Trophoblast cell (in vitro differentiated cells and primary cell): ENCODE measurements around the gene CARM1.
"Not testable (repeated sequence)": the region's sequence is repeated elsewhere in the genome, so short reads cannot be mapped to it uniquely, and the experiment has no call there.

Experiments used
- DNase-seq, 2 donors: peaks; one replicate each; pipeline ENCODE4 v3.0.0-alpha.2; 2016
- H2AFZ ChIP-seq: 2 replicates; pipeline ENCODE4 v1.6.1; 2013; ENCODE audit warnings: low read length, moderate library complexity, mild to moderate bottlenecking; ENCODE audit not compliant: insufficient read depth, poor library complexity
- H2AK5ac ChIP-seq: 2 replicates; pipeline ENCODE4 v1.6.1; 2013; ENCODE audit warnings: mild to moderate bottlenecking, low read length
- H2BK120ac ChIP-seq: 2 replicates; pipeline ENCODE4 v1.6.1; 2013; ENCODE audit warnings: low read length, mild to moderate bottlenecking, moderate library complexity; ENCODE audit not compliant: insufficient read depth, poor library complexity
- H2BK12ac ChIP-seq: 2 replicates; pipeline ENCODE4 v1.6.1; 2013; ENCODE audit warnings: mild to moderate bottlenecking, low read length, moderate library complexity
- H2BK5ac ChIP-seq: 2 replicates; pipeline ENCODE4 v1.6.1; 2013; ENCODE audit warnings: low read length, low read depth, moderate library complexity, mild to moderate bottlenecking; ENCODE audit not compliant: poor library complexity
- H3K14ac ChIP-seq: 2 replicates; pipeline ENCODE4 v1.6.1; 2013; ENCODE audit warnings: mild to moderate bottlenecking, low read length
- H3K18ac ChIP-seq: 2 replicates; pipeline ENCODE4 v1.6.1; 2013; ENCODE audit warnings: mild to moderate bottlenecking, low read length
- H3K23ac ChIP-seq: 2 replicates; pipeline ENCODE4 v1.6.1; 2013; ENCODE audit warnings: low read length
- H3K27ac ChIP-seq: 2 replicates; pipeline ENCODE4 v1.5.1; 2013; ENCODE audit warnings: low read depth, mild to moderate bottlenecking, inconsistent platforms, low read length, moderate library complexity
- H3K27me3 ChIP-seq: 2 replicates; pipeline ENCODE4 v1.6.1; 2013; ENCODE audit warnings: inconsistent platforms, mild to moderate bottlenecking, low read length, moderate library complexity; ENCODE audit not compliant: insufficient read depth
- H3K36me3 ChIP-seq, 2 experiments: 1 replicate in 1 of 2; 2 replicates in 1 of 2; pipeline ENCODE4 v1.6.1; 2013; ENCODE audit warnings: low read length in 2 of 2, mild to moderate bottlenecking in 2 of 2, moderate library complexity in 1 of 2; ENCODE audit not compliant: insufficient read depth in 2 of 2, control insufficient read depth in 1 of 2
- H3K4ac ChIP-seq: 2 replicates; pipeline ENCODE4 v1.6.1; 2013; ENCODE audit warnings: low read depth, mild to moderate bottlenecking, low read length, moderate library complexity
- H3K4me1 ChIP-seq, 2 experiments: 1 replicate in 1 of 2; 2 replicates in 1 of 2; pipeline ENCODE4 v1.6.1; 2013; ENCODE audit warnings: low read length in 2 of 2, mild to moderate bottlenecking in 2 of 2, moderate library complexity in 1 of 2; ENCODE audit not compliant: insufficient read depth in 2 of 2, control insufficient read depth in 1 of 2
- H3K4me2 ChIP-seq: 2 replicates; pipeline ENCODE4 v1.6.1; 2013; ENCODE audit warnings: inconsistent platforms, mild to moderate bottlenecking, low read length, moderate library complexity
- H3K4me3 ChIP-seq: 2 replicates; pipeline ENCODE4 v1.5.1; 2013; ENCODE audit warnings: mild to moderate bottlenecking, low read depth, low read length, inconsistent platforms
- H3K79me1 ChIP-seq: one replicate; pipeline ENCODE4 v1.6.1; 2013; ENCODE audit warnings: low read length
- H3K79me2 ChIP-seq: 2 replicates; pipeline ENCODE4 v1.6.1; 2013; ENCODE audit warnings: low read length, mild to moderate bottlenecking; ENCODE audit not compliant: control insufficient read depth, insufficient read depth, poor library complexity
- H3K9ac ChIP-seq: 2 replicates; pipeline ENCODE4 v1.6.1; 2013; ENCODE audit warnings: mild to moderate bottlenecking, low read length
- H3K9me3 ChIP-seq: 2 replicates; pipeline ENCODE4 v1.6.1; 2013; ENCODE audit warnings: low read depth, mild to moderate bottlenecking, control low read depth, inconsistent platforms, low read length; ENCODE audit not compliant: insufficient read depth
- H4K12ac ChIP-seq: 2 replicates; pipeline ENCODE4 v1.6.1; 2013; ENCODE audit warnings: low read depth, mild to moderate bottlenecking, low read length, moderate library complexity
- H4K8ac ChIP-seq: 2 replicates; pipeline ENCODE4 v1.6.1; 2013; ENCODE audit warnings: low read depth, mild to moderate bottlenecking, low read length, moderate library complexity
- H4K91ac ChIP-seq: one replicate; pipeline ENCODE4 v1.6.1; 2013; ENCODE audit warnings: low read depth, mild to moderate bottlenecking, low read length, moderate library complexity
- WGBS: extraction: QIAGEN DNeasy Blood & Tissue Kit; methylation state at CpG from one replicate; pipeline ENCODE4 v1.1.7; 2013; ENCODE audit warnings: missing lambda C conversion rate; ENCODE audit not compliant: insufficient read length, insufficient coverage; ENCODE audit errors: extremely low coverage; 5-methylcytosine and 5-hydroxymethylcytosine counted together

Gene CARM1

GRCh38 chr19:10952809-10953208 lies 81.5 kb downstream of the CARM1 start:
- Histone ChIP-seq H4K8ac (no peak overlapping the region), H3K9ac (no peak overlapping the region), H4K12ac (no peak overlapping the region), H2BK12ac (no peak overlapping the region), H3K4me3 (no peak overlapping the region), H3K79me1 (no peaks in the 10 kb centered on the region), H3K18ac (no peak overlapping the region), H3K4me1 (peaks cover 3 to 4% of the 10 kb centered on the region in 2 experiments), H3K4ac (no peak overlapping the region), H3K14ac (no peak overlapping the region), H2BK120ac (no peak overlapping the region), H3K9me3 (no peaks in the 10 kb centered on the region), H4K91ac (no peak overlapping the region), H3K36me3 (no peaks in the 10 kb centered on the region), H3K79me2 (no peaks in the 10 kb centered on the region), H3K27ac (no peak overlapping the region), H2AFZ (no peak overlapping the region), H2AK5ac (no peak overlapping the region), H3K23ac (no peak overlapping the region), H3K27me3 (no peaks in the 10 kb centered on the region), H3K4me2 (no peak overlapping the region), H2BK5ac (no peak overlapping the region)
- peak; percentile 84 to 85 for DNase-seq
- WGBS = no CpG with 5 or more reads among the region's 6 CpGs

- not testable (repeated sequence) for H3K4me2 ChIP-seq, H2BK12ac ChIP-seq, H4K8ac ChIP-seq, H3K23ac ChIP-seq, H3K27me3 ChIP-seq, H2BK120ac ChIP-seq, H3K4ac ChIP-seq, DNase-seq, H3K36me3 ChIP-seq, H3K9ac ChIP-seq, H3K27ac ChIP-seq, H3K9me3 ChIP-seq, H2AK5ac ChIP-seq, H2AFZ ChIP-seq, H4K12ac ChIP-seq, H3K14ac ChIP-seq, H4K91ac ChIP-seq, H3K4me3 ChIP-seq, H3K18ac ChIP-seq, H2BK5ac ChIP-seq
- WGBS = no CpG with 5 or more reads among the region's 19 CpGs
- H3K79me2 ChIP-seq = peaks cover 29% of the 10 kb centered on the region
- peaks cover 10% of the 10 kb centered on the region for H3K79me1 ChIP-seq
- peaks cover 11 to 13% of the 10 kb centered on the region in 2 experiments for H3K4me1 ChIP-seq
Observed at GRCh38 chr19:10959277-10959968, 88.1 kb downstream of the CARM1 start.

GRCh38 chr19:10960314-10961072 lies 89.1 kb downstream of the CARM1 start, which contains the start of gene SMARCA4:
Gene SMARCA4, plus strand, starts transcription at chr19:10961030. Its CDS starts 23,122 bp downstream, at chr19:10984152.
- peak within 1 kb of the TSS; percentile 82 for H3K4me2 ChIP-seq
- peak within 1 kb of the TSS; percentile 96 for H4K12ac ChIP-seq
- peak within 1 kb of the TSS; percentile 95 for H3K14ac ChIP-seq
- H3K9me3 ChIP-seq = peaks cover 2% of the 10 kb centered on the region
- peak within 1 kb of the TSS; percentile 66 for H2AFZ ChIP-seq
- peak within 1 kb of the TSS; percentile 59 for H2AK5ac ChIP-seq
- no peak within 1 kb of the TSS for H3K23ac ChIP-seq
- peak within 1 kb of the TSS; percentile 97 for H4K91ac ChIP-seq
- peaks cover 10% of the 10 kb centered on the region for H3K79me1 ChIP-seq
- no CpG with 5 or more reads among the region's 100 CpGs for WGBS
- peak; percentile 97 to 100 for DNase-seq
- peak within 1 kb of the TSS; percentile 90 for H3K4ac ChIP-seq
- peaks cover 3 to 6% of the 10 kb centered on the region in 2 experiments for H3K36me3 ChIP-seq
- H3K27ac ChIP-seq = peak within 1 kb of the TSS; percentile 93
- H3K79me2 ChIP-seq = peaks cover 33% of the 10 kb centered on the region
- peak within 1 kb of the TSS; percentile 95 for H3K9ac ChIP-seq
- no peaks in the 10 kb centered on the region for H3K27me3 ChIP-seq
- H3K4me1 ChIP-seq = peaks cover 11 to 13% of the 10 kb centered on the region in 2 experiments
- peak within 1 kb of the TSS; percentile 94 for H4K8ac ChIP-seq
- peak within 1 kb of the TSS; percentile 73 for H2BK5ac ChIP-seq
- peak within 1 kb of the TSS; percentile 91 for H3K4me3 ChIP-seq
- H3K18ac ChIP-seq = peak within 1 kb of the TSS; percentile 85
- H2BK12ac ChIP-seq = no peak within 1 kb of the TSS
- peak within 1 kb of the TSS; percentile 87 for H2BK120ac ChIP-seq

GRCh38 chr19:10961073-10961860 lies 89.9 kb downstream of the CARM1 start:
- Histone ChIP-seq H3K27me3 (no peaks in the 10 kb centered on the region), H3K4me2 (peak overlapping the region; percentile 73), H3K79me1 (peaks cover 10% of the 10 kb centered on the region), H2BK5ac (peak overlapping the region; percentile 70), H4K91ac (peak overlapping the region; percentile 79), H2AK5ac (peak overlapping the region; percentile 59), H2BK120ac (peak overlapping the region; percentile 63), H3K23ac (no peak overlapping the region), H3K79me2 (peaks cover 35% of the 10 kb centered on the region), H4K12ac (peak overlapping the region; percentile 28), H2BK12ac (no peak overlapping the region), H4K8ac (peak overlapping the region; percentile 68), H3K4me1 (peaks cover 11 to 13% of the 10 kb centered on the region in 2 experiments), H3K9me3 (peaks cover 2% of the 10 kb centered on the region), H3K9ac (peak overlapping the region; percentile 95), H3K4me3 (peak overlapping the region; percentile 91), H3K14ac (peak overlapping the region; percentile 69), H3K18ac (peak overlapping the region; percentile 67), H3K4ac (peak overlapping the region; percentile 73), H2AFZ (peak overlapping the region; percentile 66), H3K27ac (peak overlapping the region; percentile 93), H3K36me3 (peaks cover 3 to 6% of the 10 kb centered on the region in 2 experiments)
- DNase-seq = peak in 1 of 2 donors; percentile 31
- no CpG with 5 or more reads among the region's 92 CpGs for WGBS
